ENCODE data around the gene COL16A1.

The COL16A1 gene

GRCh38 chr1:31621498-31621820 is 82.4 kb downstream of the COL16A1 start:
- DNase-seq, result no peak

GRCh38 chr1:31620631-31621497 is 83.0 kb downstream of the COL16A1 start:
- DNase-seq, result no peak

- no peak for DNase-seq
Measured at GRCh38 chr1:31618916-31619846, 84.6 kb downstream of the COL16A1 start.

GRCh38 chr1:31617916-31618746 is 85.7 kb downstream of the COL16A1 start:
- DNase-seq, result peak; percentile 57

- DNase-seq, result no peak
Measured at GRCh38 chr1:31617218-31617915, 86.5 kb downstream of the COL16A1 start, which contains the start of gene HCRTR1. Gene HCRTR1 (plus strand): TSS chr1:31617689. CDS start chr1:31619193, 1,504 bp downstream.

GRCh38 chr1:31615939-31616338 is 87.9 kb downstream of the COL16A1 start:
- no peak for DNase-seq

- DNase-seq, result no peak
Measured at GRCh38 chr1:31615414-31615813, 88.4 kb downstream of the COL16A1 start.

- DNase-seq, result no peak
Measured at GRCh38 chr1:31614414-31615005, 89.3 kb downstream of the COL16A1 start.

- no peak for DNase-seq
Measured at GRCh38 chr1:31609514-31610118, 94.2 kb downstream of the COL16A1 start.

GRCh38 chr1:31607360-31607759 is 96.5 kb downstream of the COL16A1 start:
- DNase-seq, result no peak

- no peak for DNase-seq
Measured at GRCh38 chr1:31605908-31606427, 97.8 kb downstream of the COL16A1 start.

Measured in NCI-H2171 (cell line).